ENCODE data around the gene PEA15. TPM values are rescaled to one million over a fixed set of nuclear protein-coding genes. Genes with fewer than 3 reads are reported as not detected.

PEA15 gene
- total RNA-seq, 2 donors from 2014 or later: 50.4 to 184 TPM

GRCh38 chr1:160236806-160237205 is 31.6 kb downstream of the PEA15 start:
- Histone ChIP-seq H3K27ac (no peak overlapping the region), H3K36me3 (peaks cover 0 to 11% of the 10 kb centered on the region in 2 donors), H3K9me3 (no peaks in the 10 kb centered on the region), H3K27me3 (replicated peaks; ENCODE audit: insufficient read depth) (no peaks in the 10 kb centered on the region), H3K4me1 (replicated peaks) (no peaks in the 10 kb centered on the region), H3K4me3 (no peak overlapping the region)
- intact Hi-C loops (cut with DNase I): no loop called here
- no peak for DNase-seq (ENCODE audit: low spot score)
- TF ChIP-seq POLR2A (IDR thresholded peaks at IDR 0.05) (no peak), POLR2AphosphoS5 (IDR thresholded peaks at IDR 0.05) (no peak)
- TF ChIP-seq, protein P1, sequence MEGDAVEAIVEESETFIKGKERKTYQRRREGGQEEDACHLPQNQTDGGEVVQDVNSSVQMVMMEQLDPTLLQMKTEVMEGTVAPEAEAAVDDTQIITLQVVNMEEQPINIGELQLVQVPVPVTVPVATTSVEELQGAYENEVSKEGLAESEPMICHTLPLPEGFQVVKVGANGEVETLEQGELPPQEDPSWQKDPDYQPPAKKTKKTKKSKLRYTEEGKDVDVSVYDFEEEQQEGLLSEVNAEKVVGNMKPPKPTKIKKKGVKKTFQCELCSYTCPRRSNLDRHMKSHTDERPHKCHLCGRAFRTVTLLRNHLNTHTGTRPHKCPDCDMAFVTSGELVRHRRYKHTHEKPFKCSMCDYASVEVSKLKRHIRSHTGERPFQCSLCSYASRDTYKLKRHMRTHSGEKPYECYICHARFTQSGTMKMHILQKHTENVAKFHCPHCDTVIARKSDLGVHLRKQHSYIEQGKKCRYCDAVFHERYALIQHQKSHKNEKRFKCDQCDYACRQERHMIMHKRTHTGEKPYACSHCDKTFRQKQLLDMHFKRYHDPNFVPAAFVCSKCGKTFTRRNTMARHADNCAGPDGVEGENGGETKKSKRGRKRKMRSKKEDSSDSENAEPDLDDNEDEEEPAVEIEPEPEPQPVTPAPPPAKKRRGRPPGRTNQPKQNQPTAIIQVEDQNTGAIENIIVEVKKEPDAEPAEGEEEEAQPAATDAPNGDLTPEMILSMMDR (IDR thresholded peaks at IDR 0.05): no peak
- WGBS: 94% methylated on average over 5 of the region's 5 CpGs

GRCh38 chr1:160237558-160237957 is 32.4 kb downstream of the PEA15 start:
- Histone ChIP-seq H3K9me3 (no peaks in the 10 kb centered on the region), H3K4me1 (replicated peaks) (no peaks in the 10 kb centered on the region), H3K27ac (no peak overlapping the region), H3K4me3 (no peak overlapping the region), H3K36me3 (peaks cover 0 to 11% of the 10 kb centered on the region in 2 donors), H3K27me3 (replicated peaks; ENCODE audit: insufficient read depth) (no peaks in the 10 kb centered on the region)
- intact Hi-C loops (cut with DNase I): no loop called here
- WGBS: 100% methylated on average over 2 of the region's 2 CpGs
- no peak for DNase-seq (ENCODE audit: low spot score)
- TF ChIP-seq, protein P1 (IDR thresholded peaks at IDR 0.05): no peak
- TF ChIP-seq POLR2AphosphoS5 (IDR thresholded peaks at IDR 0.05): no peak
- no peak for TF ChIP-seq POLR2A (IDR thresholded peaks at IDR 0.05)

DNA sequence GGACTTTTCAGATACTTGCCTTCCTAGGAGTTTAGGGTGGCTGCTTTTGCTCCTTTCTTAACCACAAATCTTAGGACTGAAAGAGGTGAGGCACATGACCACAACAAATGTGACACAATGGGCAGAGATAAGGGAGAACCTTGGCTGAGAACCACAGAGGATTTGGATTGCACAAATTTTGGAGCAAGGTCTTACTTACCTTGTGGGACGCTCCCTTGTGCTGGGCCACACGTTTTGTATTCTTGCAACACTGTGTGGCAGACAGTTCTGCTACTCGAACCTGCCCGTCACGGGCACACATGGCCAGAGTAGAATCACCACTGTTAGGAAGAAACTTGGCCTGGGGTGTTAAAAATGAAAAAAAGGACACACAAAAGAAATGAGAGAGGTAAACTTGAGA is 33.2 kb downstream of the PEA15 start:
- no peaks in the 10 kb centered on the region for H3K27me3 ChIP-seq (replicated peaks; ENCODE audit: insufficient read depth)
- no peak for TF ChIP-seq POLR2A (IDR thresholded peaks at IDR 0.05)
- intact Hi-C loops (cut with DNase I): no loop called here
- 97% methylated on average over 5 of the region's 5 CpGs for WGBS
- H3K36me3 ChIP-seq: peaks cover 0 to 11% of the 10 kb centered on the region in 2 donors
- DNase-seq (ENCODE audit: low spot score): no peak
- no peak overlapping the region for H3K27ac ChIP-seq
- H3K4me1 ChIP-seq (replicated peaks): no peaks in the 10 kb centered on the region
- no peak overlapping the region for H3K4me3 ChIP-seq
- H3K9me3 ChIP-seq: no peaks in the 10 kb centered on the region

DNA sequence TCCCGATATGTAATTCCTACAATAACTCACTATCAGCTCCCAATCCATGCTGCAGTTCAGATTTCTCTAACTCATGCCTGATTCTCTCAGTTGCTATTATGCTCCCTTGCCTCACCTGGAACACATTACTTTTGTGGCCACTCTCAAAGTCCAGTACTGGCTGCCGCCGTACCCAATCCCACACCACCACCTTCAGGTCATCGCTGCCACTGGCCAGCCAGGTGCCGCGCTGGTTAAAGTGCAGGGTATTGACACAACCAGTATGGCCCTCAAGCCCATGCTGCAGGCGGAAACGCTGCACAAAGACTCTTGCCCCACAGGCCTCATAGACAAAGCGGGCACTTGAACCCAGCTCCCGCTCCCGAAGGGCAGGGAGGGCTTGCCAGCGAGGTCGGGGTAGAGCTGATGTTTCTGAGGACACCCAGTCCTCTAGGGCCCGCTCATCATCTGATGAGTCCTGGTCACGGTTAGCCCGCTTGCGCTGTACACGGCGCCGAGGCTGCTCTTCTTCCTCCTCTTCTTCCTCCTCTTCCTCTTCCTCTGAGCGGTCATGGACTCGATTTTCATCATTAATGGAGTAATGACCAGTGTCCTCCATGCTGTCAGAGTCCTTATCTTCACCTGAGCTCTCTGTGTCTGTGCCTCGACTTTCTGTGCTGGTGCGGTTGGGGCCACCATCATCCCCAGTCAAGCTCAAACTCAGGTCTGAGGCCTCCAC is 34.6 kb downstream of the PEA15 start:
- H3K4me3 ChIP-seq: no peak overlapping the region
- H3K27me3 ChIP-seq (replicated peaks; ENCODE audit: insufficient read depth): no peaks in the 10 kb centered on the region
- no peaks in the 10 kb centered on the region for H3K9me3 ChIP-seq
- H3K4me1 ChIP-seq (replicated peaks): no peaks in the 10 kb centered on the region
- TF ChIP-seq POLR2A (IDR thresholded peaks at IDR 0.05): no peak
- TF ChIP-seq, protein P1 (IDR thresholded peaks at IDR 0.05): no peak
- TF ChIP-seq POLR2AphosphoS5 (IDR thresholded peaks at IDR 0.05): no peak
- no peak for DNase-seq (ENCODE audit: low spot score)
- WGBS: 95% methylated on average over 24 of the region's 24 CpGs
- H3K27ac ChIP-seq: no peak overlapping the region
- intact Hi-C loops (cut with DNase I): no loop called here
- H3K36me3 ChIP-seq: peaks cover 0 to 11% of the 10 kb centered on the region in 2 donors

DNA sequence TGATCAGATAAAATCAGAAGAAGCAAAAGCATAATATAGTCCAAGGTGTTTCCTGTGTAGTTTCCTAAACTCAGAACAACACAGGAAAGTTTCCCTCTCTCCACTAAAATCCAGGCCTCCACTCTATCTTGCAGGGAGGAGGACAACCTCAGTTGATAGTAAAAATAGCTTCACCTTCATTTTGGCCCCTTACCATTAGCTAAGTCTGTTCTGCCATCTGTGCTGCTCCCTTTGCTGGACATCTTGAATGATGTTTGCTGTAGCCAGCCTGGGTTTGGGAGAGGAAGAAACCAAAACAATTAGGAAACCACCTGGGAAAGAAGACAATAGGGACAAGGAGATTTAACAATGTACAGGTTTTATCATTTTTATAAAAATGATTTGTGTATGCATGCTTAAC is 38.6 kb downstream of the PEA15 start:
- no peak for DNase-seq (ENCODE audit: low spot score)
- Histone ChIP-seq H3K36me3 (peaks cover 0 to 11% of the 10 kb centered on the region in 2 donors), H3K4me1 (replicated peaks) (no peaks in the 10 kb centered on the region), H3K27me3 (replicated peaks; ENCODE audit: insufficient read depth) (no peaks in the 10 kb centered on the region), H3K27ac (no peak overlapping the region), H3K4me3 (no peak overlapping the region), H3K9me3 (no peaks in the 10 kb centered on the region)
- intact Hi-C loops (cut with DNase I): no loop called here
- TF ChIP-seq, protein P1 (IDR thresholded peaks at IDR 0.05): no peak
- TF ChIP-seq POLR2AphosphoS5 (IDR thresholded peaks at IDR 0.05) (no peak), POLR2A (IDR thresholded peaks at IDR 0.05) (no peak)

Measured in prostate gland (tissue), 2 donors.